RKO (cell line): ENCODE data around the gene POLR2E.

Source experiments
- DNase-seq: peaks from one replicate; pipeline ENCODE4 v3.0.0-alpha.2; 2016; ENCODE audit warnings: low spot score

The POLR2E gene

GRCh38 chr19:1079566-1080111 lies 15.5 kb downstream of the POLR2E start:
- DNase-seq: no peak

DNA sequence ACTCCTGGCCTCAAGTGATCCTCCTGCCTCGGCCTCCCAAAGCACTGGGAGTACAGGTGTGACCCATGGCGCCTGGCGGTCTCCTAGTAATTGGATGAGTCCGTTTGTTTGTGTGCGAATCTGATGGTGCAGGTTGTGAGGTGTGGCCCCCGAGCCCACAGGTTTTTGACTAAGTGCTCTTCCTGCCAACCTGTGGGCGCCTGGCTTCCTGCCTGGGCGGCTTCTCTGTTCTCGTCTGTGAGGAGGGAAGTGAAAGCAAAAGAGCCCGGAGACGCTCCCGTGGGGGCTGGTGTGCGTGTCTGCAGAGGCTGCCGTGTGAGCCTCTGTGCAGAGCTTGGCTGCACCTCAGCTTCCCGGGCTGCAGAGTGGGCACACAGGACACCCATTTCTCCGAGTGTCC lies 18.2 kb downstream of the POLR2E start:
- DNase-seq: no peak

GRCh38 chr19:1076046-1076386 lies 19.2 kb downstream of the POLR2E start:
- no peak for DNase-seq

DNA sequence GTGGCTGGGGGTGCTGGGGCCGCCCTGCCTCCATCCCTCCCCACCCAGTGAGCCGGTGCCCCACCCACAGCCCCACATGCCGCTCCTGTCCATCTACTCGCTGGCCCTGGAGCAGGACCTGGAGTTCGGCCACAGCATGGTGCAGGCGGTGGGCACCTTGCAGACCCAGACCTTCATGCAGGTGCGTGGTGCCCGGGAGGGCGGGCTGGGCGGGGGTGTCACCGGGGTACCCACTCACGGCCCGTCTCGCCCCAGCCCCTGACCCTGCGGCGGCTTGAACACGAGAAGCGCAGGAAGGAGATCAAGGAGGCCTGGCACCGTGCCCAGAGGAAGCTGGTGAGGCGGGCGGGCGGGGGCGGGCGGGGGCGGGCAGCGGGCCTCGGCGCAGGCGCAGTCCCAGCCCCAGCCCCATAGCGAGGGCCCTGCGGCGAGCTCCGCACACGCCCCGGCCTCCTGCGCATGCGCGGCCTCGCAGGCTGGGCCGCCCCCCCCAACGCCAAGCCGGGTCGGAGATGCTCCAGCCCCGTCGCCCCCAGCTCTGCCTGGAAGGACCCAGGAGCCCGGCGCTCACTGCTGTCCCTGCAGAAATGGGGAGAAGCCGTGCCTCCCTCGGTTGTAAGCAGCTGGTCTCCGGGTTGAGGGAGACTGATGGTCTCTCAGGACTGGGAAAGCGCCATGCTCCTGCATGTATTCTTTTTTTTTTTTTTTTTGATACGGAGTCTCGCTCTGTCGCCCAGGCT lies 20.5 kb downstream of the POLR2E start:
- DNase-seq: no peak

DNA sequence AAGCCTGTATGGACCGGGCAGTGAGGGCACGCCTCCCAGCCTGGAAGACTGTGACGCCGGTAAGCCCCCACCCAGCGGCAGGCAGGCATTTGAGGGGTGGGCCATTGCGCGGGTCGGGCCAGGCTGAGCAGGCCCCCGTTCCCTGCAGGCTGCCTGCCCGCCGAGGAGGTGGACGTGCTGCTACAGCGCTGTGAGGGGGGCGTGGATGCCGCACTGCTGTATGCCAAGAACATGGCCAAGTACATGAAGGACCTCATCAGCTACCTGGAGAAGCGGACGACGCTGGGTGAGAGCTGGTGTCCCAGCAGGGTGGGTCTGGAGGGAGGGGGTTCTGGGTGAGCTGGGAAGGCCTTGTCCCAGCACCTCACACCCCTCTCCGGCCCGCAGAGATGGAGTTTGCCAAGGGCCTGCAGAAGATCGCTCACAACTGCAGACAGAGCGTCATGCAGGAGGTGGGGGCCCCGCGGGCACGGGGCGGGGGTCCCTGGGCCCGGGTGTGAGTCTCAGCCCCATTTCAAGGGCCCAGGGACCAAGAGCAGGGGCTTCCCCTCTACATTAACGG lies 21.1 kb downstream of the POLR2E start:
- no peak for DNase-seq

DNA sequence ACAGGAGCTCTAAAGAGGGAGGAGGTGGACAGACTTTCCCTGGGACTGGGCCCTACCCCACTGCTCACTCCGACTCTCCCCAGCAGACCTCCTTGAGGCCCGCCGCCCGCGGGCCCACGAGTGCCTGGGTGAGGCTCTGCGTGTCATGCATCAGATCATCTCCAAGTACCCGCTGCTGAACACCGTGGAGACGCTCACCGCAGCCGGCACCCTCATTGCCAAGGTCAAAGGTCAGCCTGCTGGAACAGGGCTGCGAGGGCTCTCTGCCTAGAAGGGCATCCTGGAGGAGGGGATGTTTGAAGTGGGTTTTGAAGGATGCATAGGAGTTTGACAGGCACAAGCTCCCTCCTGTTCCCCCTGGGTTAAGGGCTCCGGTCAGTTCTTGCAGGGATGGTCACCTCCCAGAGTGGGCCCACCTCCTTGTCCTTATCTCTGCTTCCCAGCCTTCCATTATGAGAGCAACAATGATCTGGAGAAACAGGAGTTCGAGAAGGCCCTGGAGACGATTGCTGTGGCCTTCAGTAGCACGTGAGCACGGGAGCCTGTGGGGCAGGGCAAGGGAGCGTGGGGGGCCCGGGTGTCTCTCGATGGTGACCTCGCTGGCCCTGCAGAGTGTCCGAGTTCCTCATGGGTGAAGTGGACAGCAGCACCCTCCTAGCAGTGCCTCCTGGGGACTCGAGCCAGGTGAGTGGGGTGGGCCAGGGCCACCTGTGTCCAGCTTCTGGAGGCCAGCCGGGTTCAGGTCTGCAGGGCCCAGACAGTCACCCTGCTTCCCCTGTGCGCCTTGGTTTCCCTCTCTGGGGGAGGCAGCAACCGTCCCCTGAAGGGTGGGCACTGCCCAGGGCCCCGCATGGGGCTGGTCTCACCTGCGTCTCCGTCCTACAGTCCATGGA lies 21.9 kb downstream of the POLR2E start:
- DNase-seq: no peak

- no peak for DNase-seq
Measured at GRCh38 chr19:1072371-1073015, 22.7 kb downstream of the POLR2E start.

DNA sequence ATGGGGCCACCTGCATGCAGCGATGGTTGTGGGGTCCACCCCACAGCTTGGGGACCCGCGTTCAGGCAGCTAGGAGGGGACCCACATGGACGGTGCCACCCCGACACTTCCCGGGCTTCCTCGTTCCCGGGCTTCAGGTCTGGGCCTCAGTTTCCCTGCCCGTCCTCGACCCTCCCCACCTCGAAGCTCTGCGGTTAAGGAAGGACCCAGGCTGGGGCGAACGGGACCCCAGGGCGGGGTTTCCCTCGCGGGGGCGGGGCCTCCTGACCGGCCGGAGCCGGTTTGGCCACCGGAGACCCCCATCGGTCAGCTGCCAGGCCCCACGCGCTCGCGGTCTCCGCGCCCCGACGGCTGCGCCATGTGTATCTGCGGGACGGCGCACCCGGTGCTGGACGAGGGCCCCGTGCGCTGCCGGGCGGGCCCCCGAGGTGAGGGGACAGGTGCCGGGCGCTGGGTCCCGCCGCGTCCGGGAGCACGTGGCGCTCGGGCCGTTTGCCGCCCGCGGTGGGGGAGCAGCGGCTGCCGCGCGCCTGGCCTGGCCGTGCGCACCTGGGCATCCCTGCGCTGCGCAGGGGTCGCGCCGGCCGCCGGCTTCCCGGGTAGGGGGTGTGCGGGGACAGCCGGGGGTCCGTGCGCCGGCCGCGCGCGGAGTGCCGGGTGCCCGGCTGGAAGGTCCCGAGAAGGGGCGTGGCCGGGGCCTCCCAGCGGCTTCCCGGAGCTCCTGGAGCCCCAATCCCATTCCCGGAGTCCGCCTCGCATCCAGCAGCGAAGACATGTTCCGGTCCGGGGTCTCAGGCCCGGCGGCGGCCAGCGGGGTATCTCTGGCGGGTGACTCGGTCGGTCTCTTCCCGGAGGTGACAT lies 24.0 kb downstream of the POLR2E start:
- DNase-seq: no peak

GRCh38 chr19:1070576-1070930 lies 24.6 kb downstream of the POLR2E start:
- no peak for DNase-seq

DNA sequence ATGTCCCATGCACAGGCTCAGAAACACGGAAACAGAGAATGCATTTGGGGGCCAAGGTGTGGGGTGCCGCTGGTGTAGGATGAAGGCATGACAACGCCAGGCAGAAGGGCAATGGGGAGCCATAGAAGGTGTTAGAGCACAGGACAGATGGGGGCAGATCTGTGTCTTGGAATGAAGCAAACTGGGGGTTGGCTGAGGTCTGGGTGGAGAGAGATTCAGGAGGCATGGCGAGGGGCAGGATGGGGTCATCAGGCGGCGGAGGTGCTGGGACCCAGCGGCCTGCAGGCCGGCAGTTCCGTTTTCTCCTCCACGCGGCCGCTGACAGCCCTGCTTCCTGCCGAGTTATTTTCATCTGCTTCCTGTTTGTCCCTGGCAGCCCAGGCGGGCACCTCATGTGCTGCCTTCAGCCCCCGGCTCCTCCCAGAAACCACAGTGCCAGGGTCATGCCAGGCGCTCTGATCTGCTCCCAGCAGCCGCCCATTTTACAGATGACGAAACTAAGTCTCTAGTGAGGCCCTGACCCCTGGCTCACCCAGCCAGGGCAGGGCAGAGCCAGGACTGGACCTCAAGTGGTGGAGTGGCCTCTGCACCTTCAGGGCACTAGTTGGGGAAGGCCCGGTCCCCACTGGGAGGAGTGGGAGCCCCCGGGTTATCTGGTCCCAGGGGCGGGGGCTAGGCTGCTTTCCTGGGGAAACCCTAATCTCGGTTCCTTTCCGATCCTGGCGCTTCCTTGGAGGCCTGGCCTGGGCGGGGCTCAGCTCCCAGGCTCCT lies 26.0 kb downstream of the POLR2E start:
- DNase-seq: no peak

- no peak for DNase-seq
Measured at GRCh38 chr19:1068009-1069001, 26.9 kb downstream of the POLR2E start.

GRCh38 chr19:1067341-1067957 lies 27.7 kb downstream of the POLR2E start:
- no peak for DNase-seq

DNA sequence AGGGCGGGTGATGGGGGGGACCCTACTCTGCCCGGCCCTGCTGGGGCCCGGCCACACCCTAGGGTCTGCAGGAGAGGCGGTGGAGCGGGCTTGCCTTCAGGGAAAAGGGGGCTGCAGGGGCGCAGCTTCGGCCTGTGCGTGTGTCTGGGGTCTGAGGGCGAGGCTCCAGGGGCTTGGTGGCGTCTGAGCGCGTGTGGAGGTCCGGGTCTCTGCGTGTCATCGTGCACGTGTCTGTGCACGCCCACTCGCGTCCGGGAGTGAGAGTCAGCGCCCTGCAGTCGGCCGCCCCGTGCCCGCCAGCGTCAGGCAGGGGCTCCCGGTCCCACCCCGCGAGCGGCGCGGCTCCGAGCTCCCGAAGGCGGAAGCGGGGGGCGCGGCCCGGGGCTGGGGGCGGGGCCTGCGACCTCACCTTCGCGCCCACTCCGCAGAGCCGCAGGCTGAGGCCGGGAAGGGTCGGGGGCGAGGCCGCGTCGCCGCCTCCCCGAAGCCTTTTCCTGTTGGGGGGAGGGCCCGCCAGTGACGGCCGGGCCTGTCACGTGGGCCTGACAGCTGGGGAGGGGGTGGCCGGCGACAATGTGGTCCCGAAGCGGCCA lies 28.3 kb downstream of the POLR2E start, which contains the start of gene ARHGAP45:
TSS of gene ARHGAP45 (plus strand) at position 420 of the 593 bp plus-strand sequence. CDS start 239 bp downstream, outside the sequence.
- DNase-seq: peak; percentile 49

DNA sequence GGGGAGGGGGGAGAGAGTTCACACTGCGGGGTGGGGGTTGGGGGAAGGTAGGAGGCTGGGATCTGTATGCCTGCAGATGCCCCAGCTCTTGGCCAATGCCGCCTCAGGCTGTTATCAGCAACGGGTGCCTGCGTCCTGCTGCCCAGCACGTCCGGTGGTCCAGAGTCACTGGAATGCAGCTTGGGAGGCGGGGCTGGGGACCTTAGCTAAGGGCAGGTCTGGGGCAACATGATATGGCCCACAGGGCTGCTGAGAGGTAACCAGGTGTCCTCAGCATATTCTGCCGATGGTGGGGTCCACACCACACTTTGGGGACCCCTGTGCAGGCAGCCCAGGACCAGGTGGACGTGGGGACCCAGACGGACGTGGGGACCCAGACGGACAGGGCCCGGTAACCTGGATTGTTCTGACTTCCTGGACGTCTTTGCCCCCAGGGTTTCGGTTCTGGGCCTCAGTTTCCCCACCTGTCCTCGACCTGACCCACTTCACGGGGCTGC lies 28.9 kb downstream of the POLR2E start:
- DNase-seq: peak; percentile 31

- DNase-seq: peak; percentile 72
Measured at GRCh38 chr19:1065606-1066109, 29.5 kb downstream of the POLR2E start.

GRCh38 chr19:1064661-1065605 lies 30.2 kb downstream of the POLR2E start:
- DNase-seq: peak; percentile 86
